ENCODE measurements around the gene GLT1D1.

GLT1D1 gene

DNA sequence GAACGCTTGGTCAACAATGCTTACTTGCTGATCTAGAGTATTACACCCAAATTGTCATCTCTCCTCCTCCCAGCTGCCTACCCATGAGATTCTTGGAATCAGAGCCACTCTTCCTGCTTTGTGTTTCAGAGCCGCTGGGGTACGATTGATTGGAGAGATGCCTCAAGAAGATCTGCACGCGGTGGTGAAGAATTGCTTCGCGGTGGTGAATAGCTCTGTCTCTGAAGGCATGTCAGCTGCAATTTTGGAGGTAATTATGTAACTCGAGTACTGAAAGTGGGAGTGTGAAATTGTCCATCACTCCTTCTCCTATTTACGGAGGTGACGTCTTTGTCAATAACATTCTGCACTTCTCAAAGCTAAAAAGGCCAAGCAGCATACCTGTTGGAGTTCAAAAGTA is 93.9 kb downstream of the GLT1D1 start:
- TF ChIP-seq, protein P1, sequence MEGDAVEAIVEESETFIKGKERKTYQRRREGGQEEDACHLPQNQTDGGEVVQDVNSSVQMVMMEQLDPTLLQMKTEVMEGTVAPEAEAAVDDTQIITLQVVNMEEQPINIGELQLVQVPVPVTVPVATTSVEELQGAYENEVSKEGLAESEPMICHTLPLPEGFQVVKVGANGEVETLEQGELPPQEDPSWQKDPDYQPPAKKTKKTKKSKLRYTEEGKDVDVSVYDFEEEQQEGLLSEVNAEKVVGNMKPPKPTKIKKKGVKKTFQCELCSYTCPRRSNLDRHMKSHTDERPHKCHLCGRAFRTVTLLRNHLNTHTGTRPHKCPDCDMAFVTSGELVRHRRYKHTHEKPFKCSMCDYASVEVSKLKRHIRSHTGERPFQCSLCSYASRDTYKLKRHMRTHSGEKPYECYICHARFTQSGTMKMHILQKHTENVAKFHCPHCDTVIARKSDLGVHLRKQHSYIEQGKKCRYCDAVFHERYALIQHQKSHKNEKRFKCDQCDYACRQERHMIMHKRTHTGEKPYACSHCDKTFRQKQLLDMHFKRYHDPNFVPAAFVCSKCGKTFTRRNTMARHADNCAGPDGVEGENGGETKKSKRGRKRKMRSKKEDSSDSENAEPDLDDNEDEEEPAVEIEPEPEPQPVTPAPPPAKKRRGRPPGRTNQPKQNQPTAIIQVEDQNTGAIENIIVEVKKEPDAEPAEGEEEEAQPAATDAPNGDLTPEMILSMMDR (IDR thresholded peaks at IDR 0.05; ENCODE audit: control insufficient read depth, extremely low read depth, insufficient read depth) = no peak
- DNase-seq (ENCODE audit: low read depth) = no peak
- H3K4me3 ChIP-seq (ENCODE audit: low read depth, low read length) = no peak overlapping the region

GRCh38 chr12:128949086-128949485 is 95.8 kb downstream of the GLT1D1 start:
- H3K4me3 ChIP-seq (ENCODE audit: low read depth, low read length) = no peak overlapping the region
- TF ChIP-seq, protein P1 (IDR thresholded peaks at IDR 0.05; ENCODE audit: control insufficient read depth, extremely low read depth, insufficient read depth) = no peak
- no peak for DNase-seq (ENCODE audit: low read depth)

GRCh38 chr12:128951448-128951847 is 98.2 kb downstream of the GLT1D1 start:
- H3K4me3 ChIP-seq (ENCODE audit: low read depth, low read length) = no peak overlapping the region
- TF ChIP-seq, protein P1 (IDR thresholded peaks at IDR 0.05; ENCODE audit: control insufficient read depth, extremely low read depth, insufficient read depth) = no peak
- no peak for DNase-seq (ENCODE audit: low read depth)

DNA sequence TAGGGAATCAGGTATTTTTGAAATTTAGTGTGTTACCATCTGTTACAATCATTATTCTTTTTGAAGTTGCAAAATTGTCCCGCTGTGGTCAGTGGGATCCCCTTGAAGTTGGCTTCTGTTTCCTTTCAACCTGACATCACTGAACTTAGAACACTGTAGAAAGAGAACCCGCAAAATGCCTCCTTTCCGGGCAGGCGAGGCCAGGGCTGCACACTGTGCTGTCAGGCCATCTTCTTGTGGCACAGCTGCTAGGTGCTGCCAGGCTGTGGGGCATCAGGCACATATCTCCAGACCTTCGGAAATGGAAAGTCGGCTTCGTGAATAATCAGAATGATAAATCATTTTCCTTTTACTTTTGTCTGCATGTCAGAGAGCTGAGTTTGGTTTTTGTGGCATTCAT is 103.5 kb downstream of the GLT1D1 start:
- H3K4me3 ChIP-seq (ENCODE audit: low read depth, low read length) = no peak overlapping the region
- DNase-seq (ENCODE audit: low read depth) = no peak
- TF ChIP-seq, protein P1 (IDR thresholded peaks at IDR 0.05; ENCODE audit: control insufficient read depth, extremely low read depth, insufficient read depth) = no peak

- no peak for DNase-seq (ENCODE audit: low read depth)
- H3K4me3 ChIP-seq (ENCODE audit: low read depth, low read length) = no peak overlapping the region
- TF ChIP-seq, protein P1 (IDR thresholded peaks at IDR 0.05; ENCODE audit: control insufficient read depth, extremely low read depth, insufficient read depth) = no peak
Observed at GRCh38 chr12:128959901-128960300, 106.6 kb downstream of the GLT1D1 start.

DNA sequence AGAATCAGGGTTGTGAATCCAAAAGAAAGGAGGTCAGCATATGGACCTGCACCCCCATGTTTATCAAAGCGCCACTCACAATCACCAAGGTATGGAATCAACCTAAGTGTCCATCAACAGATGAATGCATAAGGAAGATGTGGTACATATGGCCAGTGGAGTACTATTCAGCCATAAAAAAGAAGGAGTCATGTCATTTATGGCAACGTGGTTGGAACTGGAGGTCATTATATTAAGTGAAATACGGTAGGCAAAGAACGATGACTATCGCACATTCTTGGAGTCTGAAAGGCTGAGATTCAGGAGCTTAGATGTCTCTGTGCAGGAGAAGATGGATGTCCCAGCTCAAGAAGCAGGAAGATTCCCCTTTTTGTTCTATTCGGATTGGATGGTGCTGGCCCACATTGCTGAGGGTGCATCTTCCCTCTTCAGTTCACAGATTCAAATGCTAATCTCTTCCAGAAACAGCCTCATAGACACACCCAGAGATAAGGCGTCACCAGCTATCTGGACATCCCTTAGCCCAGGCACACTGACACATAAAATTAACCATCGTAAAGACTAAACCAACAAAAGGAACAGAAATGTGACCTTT is 108.1 kb downstream of the GLT1D1 start:
- no peak overlapping the region for H3K4me3 ChIP-seq (ENCODE audit: low read depth, low read length)
- TF ChIP-seq, protein P1 (IDR thresholded peaks at IDR 0.05; ENCODE audit: control insufficient read depth, extremely low read depth, insufficient read depth) = no peak
- DNase-seq (ENCODE audit: low read depth) = no peak

GRCh38 chr12:128961957-128962356 is 108.7 kb downstream of the GLT1D1 start:
- TF ChIP-seq, protein P1 (IDR thresholded peaks at IDR 0.05; ENCODE audit: control insufficient read depth, extremely low read depth, insufficient read depth) = no peak
- no peak for DNase-seq (ENCODE audit: low read depth)
- H3K4me3 ChIP-seq (ENCODE audit: low read depth, low read length) = no peak overlapping the region

All from LNCaP clone FGC (cell line).